ENCODE measurements around the gene CDH23.

The CDH23 gene

GRCh38 chr10:71370031-71370430, 26.7 kb upstream of the CDH23 start:
- no peak for DNase-seq

- DNase-seq = no peak
Observed at GRCh38 chr10:71371750-71372166, 25.0 kb upstream of the CDH23 start.

GRCh38 chr10:71372882-71373495, 23.7 kb upstream of the CDH23 start:
- no peak for DNase-seq

- DNase-seq = no peak
Observed at GRCh38 chr10:71374481-71375233, 22.1 kb upstream of the CDH23 start.

- no peak for DNase-seq
Observed at GRCh38 chr10:71375952-71376351, 20.8 kb upstream of the CDH23 start.

- no peak for DNase-seq
Observed at GRCh38 chr10:71378336-71379117, 18.2 kb upstream of the CDH23 start.

DNA sequence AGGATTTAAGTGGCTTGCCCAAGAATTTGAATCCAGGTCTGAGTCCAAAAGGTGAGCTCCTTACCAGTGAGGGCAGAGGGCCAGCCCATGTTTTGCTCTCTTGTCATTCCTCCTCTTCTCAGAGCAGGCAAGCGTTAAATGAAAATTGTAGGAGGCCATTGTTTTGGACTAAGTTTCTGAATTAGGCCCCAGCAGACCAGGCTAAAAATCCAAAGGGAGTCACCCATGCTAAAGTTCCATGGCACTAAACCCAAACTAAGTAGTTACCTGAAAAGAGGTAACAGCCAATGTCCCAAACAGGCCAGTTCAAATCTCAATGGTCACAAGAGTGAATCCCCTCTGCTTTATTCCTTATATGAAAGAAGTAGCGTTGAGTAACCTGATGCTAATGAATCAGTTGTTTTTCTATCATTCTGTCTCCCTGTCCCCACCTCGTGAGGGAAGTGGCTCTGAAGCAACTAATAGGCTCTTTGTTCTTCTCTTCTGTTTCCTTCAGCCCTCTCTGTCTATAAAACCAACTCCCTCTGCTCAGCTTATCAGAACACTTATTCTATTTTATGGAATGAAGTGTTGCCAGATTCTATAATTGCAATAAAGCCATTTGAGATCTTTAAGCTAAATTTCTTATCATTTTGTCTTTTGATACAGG, 17.5 kb upstream of the CDH23 start:
- no peak for DNase-seq

DNA sequence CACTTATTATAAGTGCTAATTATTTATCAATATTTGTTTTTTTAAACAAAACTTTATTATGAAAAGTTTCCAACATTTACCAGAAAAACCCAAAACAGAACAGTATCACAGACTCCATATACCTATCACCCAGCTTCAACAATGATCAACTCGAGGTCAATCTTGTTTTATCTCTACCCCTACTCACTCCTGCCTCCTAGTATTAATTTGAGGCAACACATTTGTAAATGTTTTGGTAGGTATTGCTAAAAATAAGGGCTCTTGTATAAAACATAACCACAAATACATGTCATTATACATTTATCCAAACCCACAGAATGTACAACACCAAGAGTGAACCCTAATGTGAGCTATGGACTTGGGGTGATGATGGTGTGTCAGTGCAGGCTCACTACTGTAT, 15.9 kb upstream of the CDH23 start:
- DNase-seq = no peak

DNA sequence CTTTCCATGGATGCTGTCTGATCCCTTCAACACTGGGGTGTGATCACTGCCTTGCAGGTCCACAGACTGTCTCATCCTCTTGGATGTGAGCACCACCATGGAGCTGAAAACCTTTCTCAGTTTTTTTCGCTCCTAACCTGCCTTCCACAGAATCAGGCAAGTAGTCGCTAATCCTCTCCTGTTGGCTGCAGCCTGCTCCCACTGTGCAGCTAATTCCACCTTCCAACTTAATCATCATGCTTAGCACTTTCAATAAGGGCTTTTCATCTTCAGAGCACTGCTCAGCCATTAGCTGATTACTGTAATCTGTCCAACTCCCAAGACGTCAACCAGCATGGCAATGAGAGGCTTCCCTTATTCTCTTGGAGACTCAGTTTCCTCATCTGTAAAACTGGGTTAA, 15.1 kb upstream of the CDH23 start:
- DNase-seq = no peak

DNA sequence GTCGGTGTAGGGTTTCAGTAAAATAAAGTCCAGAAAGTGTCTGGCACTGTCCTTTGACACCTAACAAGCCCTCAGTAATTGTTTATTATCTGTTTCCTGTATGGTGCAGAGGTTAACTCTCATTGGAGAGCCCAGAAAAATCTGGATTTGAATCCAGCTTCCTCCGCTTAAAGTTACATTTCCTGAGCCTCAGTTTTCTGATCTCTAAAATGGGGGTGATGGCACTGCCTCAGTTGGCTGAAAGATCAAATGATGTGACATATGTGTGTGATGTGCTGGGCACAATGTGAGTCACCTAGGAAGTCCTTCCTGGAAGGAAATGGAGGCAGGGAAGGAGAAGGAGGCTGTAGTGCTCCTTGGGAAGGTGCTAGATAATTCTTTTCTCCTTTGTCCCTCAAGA, 14.7 kb upstream of the CDH23 start:
- no peak for DNase-seq

GRCh38 chr10:71382757-71383156, 14.0 kb upstream of the CDH23 start:
- no peak for DNase-seq

DNA sequence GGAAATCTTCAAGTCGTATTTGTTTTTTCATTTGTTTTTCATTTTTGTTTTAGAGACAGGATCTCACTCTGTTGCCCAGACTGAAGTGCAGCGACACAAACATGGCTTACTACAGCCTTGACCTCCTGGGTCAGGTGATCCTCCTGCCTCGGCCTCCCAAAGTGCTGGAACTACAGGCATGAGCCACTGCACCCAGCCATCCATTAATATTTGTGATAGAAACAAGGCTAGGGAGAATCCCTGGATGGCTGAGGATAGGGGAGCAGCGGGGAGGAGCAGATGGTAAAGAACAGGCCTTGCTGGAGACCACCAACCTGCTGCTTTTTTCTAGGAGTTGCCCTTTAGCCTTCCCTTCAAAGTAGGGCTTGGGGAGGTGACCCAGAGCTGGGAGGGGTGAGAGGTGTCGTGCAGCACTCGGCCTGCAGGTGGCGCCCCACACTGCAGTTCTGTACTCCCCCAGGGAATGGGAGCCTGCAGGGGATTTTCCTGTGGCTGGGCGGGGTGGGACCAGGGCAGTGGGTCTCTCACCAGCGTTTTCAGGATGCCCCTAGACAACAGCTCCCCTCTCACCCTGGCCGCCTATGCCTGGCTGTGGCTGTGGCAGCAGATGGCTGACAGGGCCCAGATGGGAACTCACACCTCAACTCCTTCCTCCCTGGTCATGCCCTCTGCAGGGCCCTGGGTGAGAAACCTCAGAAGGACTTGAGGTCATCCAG, 12.6 kb upstream of the CDH23 start:
- DNase-seq = peak; percentile 63

DNA sequence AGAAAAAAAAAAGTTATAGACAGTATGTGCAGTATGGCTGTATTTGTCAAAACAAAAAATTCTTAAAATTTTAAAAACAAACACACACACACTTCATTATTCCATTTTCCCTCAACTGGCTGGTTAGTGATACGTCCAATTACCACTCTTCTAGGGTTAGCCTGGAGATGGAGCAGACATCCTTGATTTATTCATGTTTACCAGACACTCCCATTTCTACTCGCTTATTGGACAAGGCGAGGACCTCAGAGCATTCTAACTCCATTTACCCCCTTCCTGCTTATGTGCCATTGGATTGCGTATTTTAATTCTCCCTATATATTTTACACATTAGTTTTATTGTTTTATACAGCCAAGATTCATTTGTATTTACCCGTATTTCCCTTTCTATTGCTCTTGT, 8.5 kb upstream of the CDH23 start:
- no peak for DNase-seq

- DNase-seq = no peak
Observed at GRCh38 chr10:71388583-71389310, 8.0 kb upstream of the CDH23 start.

GRCh38 chr10:71389768-71390460, 6.8 kb upstream of the CDH23 start:
- DNase-seq = no peak

GRCh38 chr10:71390461-71390835, 6.3 kb upstream of the CDH23 start:
- DNase-seq = no peak

- no peak for DNase-seq
Observed at GRCh38 chr10:71390921-71391690, 5.6 kb upstream of the CDH23 start.

- no peak for DNase-seq
Observed at GRCh38 chr10:71391701-71392100, 5.0 kb upstream of the CDH23 start.

- DNase-seq = no peak
Observed at GRCh38 chr10:71392292-71392691, 4.4 kb upstream of the CDH23 start.
